GM12875 (cell line): ENCODE results near the gene TTBK2.
A peak's percentile ranks its signal among the peaks of the same experiment; 100 is the strongest.

Source experiments
- H3K4me3 ChIP-seq: one replicate; pipeline ENCODE4 v1.5.1; 2011; ENCODE audit warnings: low read depth, low read length, control low read depth
- TF ChIP-seq, protein P1 (sequence below): IDR thresholded peaks from 2 replicates; pipeline ENCODE4 v1.5.1; 2011; ENCODE audit warnings: low read depth, mild to moderate bottlenecking, control low read depth, inconsistent platforms, low read length, moderate library complexity, borderline replicate concordance; ENCODE audit not compliant: insufficient read depth

Gene TTBK2

DNA sequence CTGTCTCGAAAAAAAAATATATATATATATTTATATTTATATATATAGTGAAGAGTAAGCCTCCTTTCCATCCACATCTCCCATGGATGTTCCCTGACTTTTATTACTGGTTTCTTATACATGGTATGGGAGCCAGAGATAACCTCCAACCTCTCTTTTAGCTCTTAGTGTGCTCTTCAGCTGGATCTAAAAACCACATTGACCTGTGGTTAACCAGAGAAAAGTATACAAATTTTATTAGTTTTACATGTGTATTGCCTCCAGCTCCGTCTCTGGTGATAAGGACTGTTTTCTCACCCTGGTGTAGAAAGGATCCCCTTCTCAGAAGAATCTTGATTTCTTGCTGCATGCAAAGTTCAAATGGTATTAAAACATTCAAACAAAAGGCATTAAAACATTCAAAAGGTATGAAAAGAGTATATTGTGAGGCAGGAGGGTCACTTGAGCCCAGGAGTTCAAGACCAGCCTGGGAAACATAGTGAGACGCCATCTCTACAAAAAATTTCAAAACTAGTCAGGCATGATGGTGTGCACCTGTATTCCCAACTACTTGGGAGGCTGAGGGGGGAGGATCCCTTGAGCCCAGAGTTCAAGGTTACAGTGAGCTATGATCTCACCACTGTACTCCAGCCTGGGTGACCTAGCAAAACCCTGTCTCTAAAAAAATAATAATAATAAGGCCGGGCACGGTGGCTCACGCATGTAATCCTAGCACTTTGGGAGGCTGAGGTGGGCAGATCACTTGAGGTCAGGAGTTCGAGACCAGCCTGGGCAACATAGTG lies 13.5 kb upstream of the TTBK2 start:
- no peak overlapping the region for H3K4me3 ChIP-seq
- TF ChIP-seq, protein P1, sequence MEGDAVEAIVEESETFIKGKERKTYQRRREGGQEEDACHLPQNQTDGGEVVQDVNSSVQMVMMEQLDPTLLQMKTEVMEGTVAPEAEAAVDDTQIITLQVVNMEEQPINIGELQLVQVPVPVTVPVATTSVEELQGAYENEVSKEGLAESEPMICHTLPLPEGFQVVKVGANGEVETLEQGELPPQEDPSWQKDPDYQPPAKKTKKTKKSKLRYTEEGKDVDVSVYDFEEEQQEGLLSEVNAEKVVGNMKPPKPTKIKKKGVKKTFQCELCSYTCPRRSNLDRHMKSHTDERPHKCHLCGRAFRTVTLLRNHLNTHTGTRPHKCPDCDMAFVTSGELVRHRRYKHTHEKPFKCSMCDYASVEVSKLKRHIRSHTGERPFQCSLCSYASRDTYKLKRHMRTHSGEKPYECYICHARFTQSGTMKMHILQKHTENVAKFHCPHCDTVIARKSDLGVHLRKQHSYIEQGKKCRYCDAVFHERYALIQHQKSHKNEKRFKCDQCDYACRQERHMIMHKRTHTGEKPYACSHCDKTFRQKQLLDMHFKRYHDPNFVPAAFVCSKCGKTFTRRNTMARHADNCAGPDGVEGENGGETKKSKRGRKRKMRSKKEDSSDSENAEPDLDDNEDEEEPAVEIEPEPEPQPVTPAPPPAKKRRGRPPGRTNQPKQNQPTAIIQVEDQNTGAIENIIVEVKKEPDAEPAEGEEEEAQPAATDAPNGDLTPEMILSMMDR, result no peak

DNA sequence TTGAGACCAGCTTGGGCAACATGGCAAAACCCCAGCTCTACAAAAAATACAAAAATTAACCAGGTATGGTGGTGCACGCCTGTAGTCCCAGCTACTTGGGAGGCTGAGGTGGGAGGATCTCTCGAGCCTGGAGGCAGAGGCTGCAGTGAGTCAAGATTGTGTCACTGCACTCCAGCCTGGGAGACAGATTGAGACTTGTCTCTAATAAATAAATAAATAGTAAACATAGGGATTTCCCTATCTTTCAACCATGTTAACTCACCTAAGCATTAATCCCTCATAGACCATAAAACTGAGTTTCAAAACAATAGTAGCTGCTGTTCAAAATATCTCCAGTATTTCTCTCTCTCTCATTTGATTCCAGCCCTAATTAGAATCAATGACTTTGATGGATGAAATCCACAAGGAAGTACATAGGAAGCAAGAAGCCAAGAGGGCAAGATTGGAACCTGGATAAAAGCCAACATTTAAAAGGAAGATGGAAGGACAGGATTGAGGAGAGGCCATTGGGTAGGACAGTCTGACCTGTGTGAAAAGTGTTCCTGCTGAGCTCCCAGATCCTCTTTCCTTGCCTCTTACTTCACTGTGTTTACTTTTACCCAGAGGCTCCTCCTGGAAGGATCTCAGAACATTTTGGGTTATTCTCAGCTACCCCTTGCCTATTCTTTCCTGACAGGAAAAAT lies 12.4 kb upstream of the TTBK2 start:
- TF ChIP-seq, protein P1, result no peak
- no peak overlapping the region for H3K4me3 ChIP-seq

DNA sequence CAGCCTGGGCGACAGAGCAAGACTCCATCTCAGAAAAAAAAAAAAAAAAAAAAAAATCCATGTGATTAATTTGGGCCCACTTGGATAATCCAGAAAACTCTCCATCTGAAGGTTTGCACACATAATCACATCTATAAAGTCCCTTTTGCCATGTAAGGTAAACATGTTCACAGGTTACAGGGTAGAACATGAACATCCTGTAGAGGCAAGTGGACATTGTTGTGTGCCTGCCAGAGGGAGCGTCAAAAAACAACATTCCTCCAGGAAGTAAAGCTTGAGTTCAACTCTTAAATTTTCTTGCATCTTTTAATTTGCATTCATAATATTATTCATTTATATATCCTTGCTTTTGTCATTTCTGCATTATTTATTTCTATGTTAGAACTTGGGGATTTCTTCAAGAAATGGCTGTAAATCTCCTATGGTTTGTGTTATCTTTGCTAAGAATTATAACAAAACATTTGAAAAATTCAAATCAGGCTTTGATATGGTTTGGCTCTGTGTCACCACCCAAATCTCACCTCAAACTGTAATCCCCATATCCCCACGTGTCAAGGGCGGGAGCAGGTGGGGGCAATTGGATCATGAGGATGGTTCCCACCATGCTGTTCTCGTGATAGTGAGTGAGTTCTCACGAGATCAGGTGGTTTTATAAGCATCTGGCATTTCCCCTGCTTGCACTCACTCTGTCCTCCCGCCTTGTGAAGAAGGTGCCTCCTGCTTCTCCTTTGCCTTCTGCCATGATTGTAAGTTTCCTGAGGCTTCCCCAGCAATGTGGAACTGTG lies 11.3 kb upstream of the TTBK2 start:
- no peak overlapping the region for H3K4me3 ChIP-seq
- TF ChIP-seq, protein P1, result no peak

DNA sequence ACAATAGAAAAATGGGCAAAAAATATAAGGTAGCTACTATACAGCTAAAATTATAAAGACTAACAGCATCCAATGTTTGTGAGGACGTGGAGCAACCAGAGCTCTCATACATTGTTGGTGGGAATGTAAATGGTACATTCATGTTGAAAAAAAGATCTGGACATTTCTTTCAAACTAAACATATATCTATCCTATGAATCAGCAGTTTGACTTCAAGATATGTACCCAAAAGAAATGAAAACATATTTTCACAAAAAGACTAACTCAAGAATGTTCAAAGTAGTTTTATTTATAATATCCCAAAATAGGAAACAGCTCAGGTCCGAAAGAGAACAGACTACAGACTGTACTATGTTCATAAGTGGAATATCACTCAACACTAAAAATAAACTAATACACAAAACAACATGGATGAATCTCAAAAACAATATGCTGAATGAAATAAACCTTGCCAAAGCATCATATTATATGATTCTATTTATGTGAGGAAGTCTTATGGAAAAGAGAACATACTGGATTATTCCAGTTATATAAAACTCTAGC lies 8.8 kb upstream of the TTBK2 start:
- TF ChIP-seq, protein P1, result no peak
- no peak overlapping the region for H3K4me3 ChIP-seq

DNA sequence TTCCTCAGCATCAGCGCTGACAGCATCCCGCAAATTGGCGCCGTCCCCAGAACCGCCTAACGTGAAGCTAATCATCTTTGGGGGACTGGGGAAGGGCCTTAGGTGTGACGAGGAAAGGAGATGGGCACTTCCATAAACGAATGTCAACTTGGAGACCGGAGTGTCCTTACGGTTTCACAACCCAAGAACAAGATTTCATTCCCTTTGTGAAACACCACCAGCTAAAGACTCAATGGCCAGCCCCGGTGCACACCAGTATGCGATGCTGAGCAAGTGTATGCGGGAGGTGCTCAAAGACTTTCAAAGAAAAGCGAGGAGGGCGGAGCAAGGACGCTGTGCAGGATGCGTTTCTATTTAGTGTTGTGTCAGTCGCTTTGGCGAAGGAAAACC lies 759 bp upstream of the TTBK2 start:
- peak overlapping the region; percentile 50 for H3K4me3 ChIP-seq
- TF ChIP-seq, protein P1, result no peak

DNA sequence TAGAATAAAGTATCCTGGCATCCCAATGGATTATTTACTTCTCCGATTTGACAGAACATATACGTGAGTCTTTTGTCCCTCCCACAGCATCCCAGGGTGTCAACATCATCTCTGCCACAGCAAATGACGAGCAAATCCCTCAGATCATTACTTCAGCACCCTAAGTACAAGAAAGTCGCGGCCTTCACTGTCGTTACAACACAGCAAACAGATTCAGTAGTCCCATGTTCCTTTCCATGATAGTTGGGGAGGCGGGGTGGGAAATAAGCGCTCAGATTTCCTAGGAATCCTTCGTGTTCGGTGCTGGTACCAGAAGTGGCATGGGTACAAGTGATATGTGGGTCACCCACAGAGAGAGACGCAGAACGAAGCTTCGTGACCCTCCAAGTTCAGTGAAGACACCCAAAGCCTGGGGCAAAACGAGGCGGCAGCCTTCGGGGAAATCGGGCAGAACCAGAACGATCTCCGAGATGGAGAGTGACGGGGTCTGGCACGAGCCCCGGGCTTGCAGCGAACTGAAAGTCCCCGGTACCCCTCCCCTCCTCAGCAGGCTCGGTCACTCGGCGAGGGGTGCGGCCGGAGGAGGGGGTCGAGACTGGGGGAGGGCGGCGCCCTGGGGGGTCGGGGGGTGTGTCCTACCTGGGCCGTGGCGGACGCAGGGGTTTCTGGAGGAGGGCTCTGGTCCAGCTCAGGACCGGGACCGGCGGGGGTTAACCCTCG lies 619 bp downstream of the TTBK2 start:
- peak overlapping the region; percentile 93 for H3K4me3 ChIP-seq
- TF ChIP-seq, protein P1, result no peak
